HG03064 (cell line): Measurements from ENCODE around the gene PPP4C.

Source experiments
- ATAC-seq: cut with Tn5 transposase; IDR thresholded peaks from one replicate; pipeline ENCODE4 v1.9.1; 2021; ENCODE audit warnings: low read depth; ENCODE audit not compliant: unreplicated experiment

The PPP4C gene

GRCh38 chr16:30079480-30079879 is 3.7 kb downstream of the PPP4C start:
- ATAC-seq: no peak

- no peak for ATAC-seq
Measured at GRCh38 chr16:30082545-30083090, 6.8 kb downstream of the PPP4C start.

- ATAC-seq: no peak
Measured at GRCh38 chr16:30083216-30084055, 7.6 kb downstream of the PPP4C start.

GRCh38 chr16:30084096-30084815 is 8.5 kb downstream of the PPP4C start:
- no peak for ATAC-seq

GRCh38 chr16:30084816-30085159 is 9.0 kb downstream of the PPP4C start:
- no peak for ATAC-seq

- no peak for ATAC-seq
Measured at GRCh38 chr16:30085247-30085646, 9.5 kb downstream of the PPP4C start.

- no peak for ATAC-seq
Measured at GRCh38 chr16:30085820-30086219, 10.0 kb downstream of the PPP4C start.

- no peak for ATAC-seq
Measured at GRCh38 chr16:30086291-30087140, 10.7 kb downstream of the PPP4C start.

- no peak for ATAC-seq
Measured at GRCh38 chr16:30087181-30087898, 11.5 kb downstream of the PPP4C start.

- no peak for ATAC-seq
Measured at GRCh38 chr16:30088237-30088831, 12.5 kb downstream of the PPP4C start.

GRCh38 chr16:30088832-30089624 is 13.2 kb downstream of the PPP4C start:
- ATAC-seq: no peak

GRCh38 chr16:30090610-30091331 is 15.0 kb downstream of the PPP4C start:
- no peak for ATAC-seq

GRCh38 chr16:30091474-30092372 is 15.9 kb downstream of the PPP4C start, which contains the start of gene TBX6:
TSS of gene TBX6 (minus strand) at chr16:30091924. CDS start at chr16:30091193, 731 bp downstream.
- peak; percentile 43 for ATAC-seq

- ATAC-seq: no peak
Measured at GRCh38 chr16:30092373-30093010, 16.7 kb downstream of the PPP4C start.

GRCh38 chr16:30094541-30095165 is 18.9 kb downstream of the PPP4C start:
- ATAC-seq: no peak
